Natural killer cell (primary cell): ENCODE data around the gene SMG6. TPM values are rescaled to one million over a fixed set of nuclear protein-coding genes. Genes with fewer than 3 reads are reported as not detected.

Source experiments
- ATAC-seq, 3 donors: fragments of 150-1000 bp in 2 of 3; fragments of 200-7000 bp in 1 of 3; cut with Tn5 transposase; 1 replicate in 1 of 3; 2 replicates in 2 of 3; pipeline ENCODE4 v1.10.0; 2021; ENCODE audit warnings: mild to moderate bottlenecking in 2 of 3, moderate library complexity in 2 of 3
- DNase-seq, 2 donors: peaks; one replicate each; pipeline versions ENCODE4 v3.0.0 to v3.0.0-alpha.2; 2013 to 2021; ENCODE audit warnings: mixed read lengths in 1 of 2
- H3K27ac ChIP-seq: one replicate; pipeline ENCODE4 v1.5.1; 2013; ENCODE audit warnings: mild to moderate bottlenecking, low read length
- H3K27me3 ChIP-seq: one replicate; pipeline ENCODE4 v1.6.1; 2013; ENCODE audit warnings: low read length; ENCODE audit not compliant: control insufficient read depth, insufficient read depth
- H3K36me3 ChIP-seq: one replicate; pipeline ENCODE4 v1.6.1; 2013; ENCODE audit warnings: low read length; ENCODE audit not compliant: control insufficient read depth, insufficient read depth
- H3K4me1 ChIP-seq: one replicate; pipeline ENCODE4 v1.6.1; 2013; ENCODE audit warnings: low read length; ENCODE audit not compliant: control insufficient read depth, insufficient read depth
- H3K4me3 ChIP-seq: one replicate; pipeline ENCODE4 v1.5.1; 2013; ENCODE audit warnings: low read length
- H3K9me3 ChIP-seq: one replicate; pipeline ENCODE4 v1.6.1; 2013; ENCODE audit warnings: low read length; ENCODE audit not compliant: control insufficient read depth, insufficient read depth
- H3K27ac Mint-ChIP-seq, 2 donors: one replicate each; pipeline ENCODE4 v1.8.0; 2022; ENCODE audit warnings: mild to moderate bottlenecking in 2 of 2, mixed read lengths in 2 of 2, moderate library complexity in 1 of 2
- H3K27me3 Mint-ChIP-seq, 2 donors: one replicate each; pipeline ENCODE4 v1.8.0; 2022; ENCODE audit warnings: low read depth in 2 of 2, mixed read lengths in 2 of 2
- H3K36me3 Mint-ChIP-seq: one replicate; pipeline ENCODE4 v1.8.0; 2022; ENCODE audit warnings: mixed read lengths
- H3K4me1 Mint-ChIP-seq, 2 donors: one replicate each; pipeline ENCODE4 v1.8.0; 2022; ENCODE audit warnings: mixed read lengths in 2 of 2
- H3K4me3 Mint-ChIP-seq: one replicate; pipeline ENCODE4 v1.8.0; 2022; ENCODE audit warnings: mild to moderate bottlenecking, moderate library complexity, mixed read lengths
- H3K9me3 Mint-ChIP-seq, 2 donors: one replicate each; pipeline ENCODE4 v1.8.0; 2022; ENCODE audit warnings: mixed read lengths in 2 of 2
- whole genome bisulfite sequencing: methylation state at CpG from one replicate; pipeline ENCODE4 v1.1.7; 2013; ENCODE audit warnings: missing lambda C conversion rate; ENCODE audit not compliant: insufficient coverage; 5-methylcytosine and 5-hydroxymethylcytosine counted together
- intact Hi-C: fragments of 100-400 bp; cut with micrococcal nuclease; formaldehyde crosslinking; loops from one replicate; pipeline ENCODE4 v1.14.2; 2022
- total RNA-seq, 4 donors: library from RNA; stranded (reverse); fragments of 120-200 nt in 1 of 4; gene quantifications; one replicate each; pipeline versions ENCODE4 v1.2.3 to v1.2.4, GENCODE V29; 2013 to 2022
- TF ChIP-seq, protein P1 (sequence below): fragments of 200-600 bp; IDR thresholded peaks from one replicate; pipeline ENCODE4 v1.8.0; 2022; ENCODE audit warnings: antibody characterized with exemption

Gene SMG6
- total RNA-seq, 3 donors from 2014 or later (not counting 1 experiment from before 2014, with no cell fraction given): 41.6 to 49.4 (median 48.2) TPM

DNA sequence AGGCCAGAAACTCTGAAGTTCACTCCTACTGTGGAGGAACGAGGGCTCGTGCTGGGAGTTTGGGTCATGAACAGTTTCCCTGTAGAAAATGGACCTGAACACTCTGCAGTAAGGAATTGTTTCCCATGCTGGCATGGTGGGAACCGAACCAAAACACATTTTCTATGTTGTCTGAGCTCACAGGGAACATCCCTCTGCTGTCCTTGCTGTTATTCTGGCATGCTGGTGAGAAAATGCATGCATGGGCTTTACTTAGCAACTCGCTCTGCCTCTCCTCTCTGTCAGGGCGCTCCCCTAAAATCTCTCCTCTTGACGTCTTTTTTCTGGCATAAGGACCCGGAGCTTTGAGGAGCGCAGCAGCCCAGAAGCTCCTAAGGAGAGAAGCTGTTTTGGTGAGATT lies 283.9 kb downstream of the SMG6 start:
- Histone ChIP-seq H3K4me1 (peaks cover 14% of the 10 kb centered on the region), H3K9me3 (no peaks in the 10 kb centered on the region), H3K27ac (no peak overlapping the region), H3K36me3 (no peaks in the 10 kb centered on the region), H3K27me3 (peaks cover 11% of the 10 kb centered on the region), H3K4me3 (no peak overlapping the region)
- H3K4me1 Mint-ChIP-seq: peaks cover 0 to 4% of the 10 kb centered on the region in 2 donors
- no peak overlapping the region for H3K4me3 Mint-ChIP-seq
- ATAC-seq (no peak), DNase-seq (no peak)
- H3K36me3 Mint-ChIP-seq: no peaks in the 10 kb centered on the region
- no peaks in the 10 kb centered on the region for H3K9me3 Mint-ChIP-seq
- peaks cover 30 to 32% of the 10 kb centered on the region in 2 donors for H3K27me3 Mint-ChIP-seq
- intact Hi-C loops: loop anchor here (10.0 kb wide), 1 partner anchor 115 kb away; no protein-coding TSS in a partner anchor
- WGBS: 95% methylated on average over 8 of the region's 8 CpGs
- TF ChIP-seq, protein P1, sequence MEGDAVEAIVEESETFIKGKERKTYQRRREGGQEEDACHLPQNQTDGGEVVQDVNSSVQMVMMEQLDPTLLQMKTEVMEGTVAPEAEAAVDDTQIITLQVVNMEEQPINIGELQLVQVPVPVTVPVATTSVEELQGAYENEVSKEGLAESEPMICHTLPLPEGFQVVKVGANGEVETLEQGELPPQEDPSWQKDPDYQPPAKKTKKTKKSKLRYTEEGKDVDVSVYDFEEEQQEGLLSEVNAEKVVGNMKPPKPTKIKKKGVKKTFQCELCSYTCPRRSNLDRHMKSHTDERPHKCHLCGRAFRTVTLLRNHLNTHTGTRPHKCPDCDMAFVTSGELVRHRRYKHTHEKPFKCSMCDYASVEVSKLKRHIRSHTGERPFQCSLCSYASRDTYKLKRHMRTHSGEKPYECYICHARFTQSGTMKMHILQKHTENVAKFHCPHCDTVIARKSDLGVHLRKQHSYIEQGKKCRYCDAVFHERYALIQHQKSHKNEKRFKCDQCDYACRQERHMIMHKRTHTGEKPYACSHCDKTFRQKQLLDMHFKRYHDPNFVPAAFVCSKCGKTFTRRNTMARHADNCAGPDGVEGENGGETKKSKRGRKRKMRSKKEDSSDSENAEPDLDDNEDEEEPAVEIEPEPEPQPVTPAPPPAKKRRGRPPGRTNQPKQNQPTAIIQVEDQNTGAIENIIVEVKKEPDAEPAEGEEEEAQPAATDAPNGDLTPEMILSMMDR: no peak
- H3K27ac Mint-ChIP-seq: no peak overlapping the region

DNA sequence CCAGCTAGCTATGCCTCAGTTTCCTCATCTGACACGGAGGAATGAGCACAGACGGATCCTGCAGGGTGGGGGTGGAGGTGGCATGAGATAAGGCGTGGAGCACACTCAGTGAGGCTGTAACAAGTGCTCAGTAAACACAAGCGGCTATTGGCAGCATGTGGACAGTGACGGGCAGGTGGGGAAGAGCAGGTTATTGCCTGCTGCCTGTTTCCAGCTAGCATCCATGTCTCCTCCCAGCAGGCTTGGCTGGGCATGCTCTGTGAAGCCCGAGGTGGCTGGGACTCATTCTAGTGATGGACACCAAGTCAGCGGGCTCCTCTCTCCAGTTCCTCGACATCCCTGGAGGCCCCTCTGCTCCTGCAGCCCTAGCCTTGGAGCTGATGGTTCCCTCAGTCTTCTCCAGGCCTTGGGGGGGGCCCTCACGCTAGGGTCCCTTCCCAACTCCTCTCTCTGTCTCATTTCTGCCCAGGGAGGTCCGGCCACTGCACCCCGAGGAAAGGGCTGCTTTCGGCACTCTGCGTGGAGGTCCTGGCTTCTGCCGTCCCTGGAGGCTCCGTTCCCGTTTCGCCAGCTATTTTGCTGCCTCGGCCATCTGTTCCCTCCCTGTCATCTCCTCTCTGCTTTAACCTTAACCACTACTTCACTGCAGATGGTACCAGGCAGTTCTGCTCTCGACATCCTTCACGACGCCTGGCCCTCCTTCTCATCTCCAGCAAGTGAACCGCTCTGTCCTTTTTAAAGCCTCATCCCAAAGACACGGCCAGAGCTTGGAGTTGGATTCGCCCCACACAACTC lies 284.7 kb downstream of the SMG6 start:
- ATAC-seq (no peak), DNase-seq (no peak)
- no peaks in the 10 kb centered on the region for H3K36me3 Mint-ChIP-seq
- H3K27ac Mint-ChIP-seq: no peak overlapping the region
- no peaks in the 10 kb centered on the region for H3K9me3 Mint-ChIP-seq
- peaks cover 4% of the 10 kb centered on the region for H3K27me3 ChIP-seq
- H3K9me3 ChIP-seq: no peaks in the 10 kb centered on the region
- TF ChIP-seq, protein P1: no peak
- intact Hi-C loops: no loop called here
- 88% methylated on average over 24 of the region's 24 CpGs for WGBS
- no peak overlapping the region for H3K4me3 ChIP-seq
- peaks cover 6% of the 10 kb centered on the region for H3K4me1 ChIP-seq
- H3K27ac ChIP-seq: no peak overlapping the region
- no peak overlapping the region for H3K4me3 Mint-ChIP-seq
- H3K27me3 Mint-ChIP-seq: peaks cover 34% of the 10 kb centered on the region in 2 donors
- H3K4me1 Mint-ChIP-seq: no peaks in the 10 kb centered on the region
- H3K36me3 ChIP-seq: no peaks in the 10 kb centered on the region

DNA sequence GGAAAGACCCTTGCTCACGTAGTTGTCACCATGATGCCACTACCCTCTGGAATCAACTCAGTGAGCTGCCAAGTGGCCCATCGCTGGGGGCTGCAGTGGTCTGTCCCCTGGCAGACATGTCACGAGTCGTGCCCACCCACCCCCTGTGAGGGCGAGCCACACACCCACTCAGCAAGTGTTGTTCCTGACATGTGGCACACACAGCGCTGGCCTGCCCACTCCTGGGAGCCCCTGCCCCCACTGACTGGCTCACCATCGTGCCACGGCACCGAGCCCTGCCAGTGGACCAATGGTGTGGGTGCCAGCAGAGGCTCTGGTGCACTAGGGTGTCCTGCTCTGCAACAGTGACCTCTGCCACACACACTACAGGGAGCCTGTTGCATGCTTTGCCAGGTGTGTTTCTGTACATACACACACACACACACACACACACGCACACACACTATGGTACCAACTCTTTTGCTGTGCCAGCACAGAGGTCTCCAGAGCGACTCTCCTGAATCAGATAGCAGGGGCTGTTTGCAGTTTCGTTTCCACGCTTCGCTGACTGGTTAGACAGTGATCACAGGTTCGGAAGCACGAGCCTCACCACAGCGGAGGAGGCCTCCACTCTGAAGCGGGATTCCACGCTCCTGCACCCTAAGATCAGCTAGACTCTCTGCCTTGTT lies 286.2 kb downstream of the SMG6 start:
- no peaks in the 10 kb centered on the region for H3K9me3 Mint-ChIP-seq
- TF ChIP-seq, protein P1: no peak
- H3K27me3 ChIP-seq: no peaks in the 10 kb centered on the region
- H3K4me1 ChIP-seq: no peaks in the 10 kb centered on the region
- no peaks in the 10 kb centered on the region for H3K36me3 Mint-ChIP-seq
- no peaks in the 10 kb centered on the region for H3K36me3 ChIP-seq
- DNase-seq (no peak), ATAC-seq (no peak)
- H3K27ac ChIP-seq: no peak overlapping the region
- no peak overlapping the region for H3K27ac Mint-ChIP-seq
- no peaks in the 10 kb centered on the region for H3K9me3 ChIP-seq
- no peaks in the 10 kb centered on the region for H3K4me1 Mint-ChIP-seq
- H3K27me3 Mint-ChIP-seq: peaks cover 32% of the 10 kb centered on the region in 2 donors
- H3K4me3 ChIP-seq: no peak overlapping the region
- intact Hi-C loops: no loop called here
- H3K4me3 Mint-ChIP-seq: no peak overlapping the region
- WGBS: 86% methylated on average over 19 of the region's 19 CpGs
